ENCODE data around the gene INAFM1.

Gene INAFM1

GRCh38 chr19:47312366-47313006 lies 37.8 kb downstream of the INAFM1 start:
- DNase-seq = no peak

DNA sequence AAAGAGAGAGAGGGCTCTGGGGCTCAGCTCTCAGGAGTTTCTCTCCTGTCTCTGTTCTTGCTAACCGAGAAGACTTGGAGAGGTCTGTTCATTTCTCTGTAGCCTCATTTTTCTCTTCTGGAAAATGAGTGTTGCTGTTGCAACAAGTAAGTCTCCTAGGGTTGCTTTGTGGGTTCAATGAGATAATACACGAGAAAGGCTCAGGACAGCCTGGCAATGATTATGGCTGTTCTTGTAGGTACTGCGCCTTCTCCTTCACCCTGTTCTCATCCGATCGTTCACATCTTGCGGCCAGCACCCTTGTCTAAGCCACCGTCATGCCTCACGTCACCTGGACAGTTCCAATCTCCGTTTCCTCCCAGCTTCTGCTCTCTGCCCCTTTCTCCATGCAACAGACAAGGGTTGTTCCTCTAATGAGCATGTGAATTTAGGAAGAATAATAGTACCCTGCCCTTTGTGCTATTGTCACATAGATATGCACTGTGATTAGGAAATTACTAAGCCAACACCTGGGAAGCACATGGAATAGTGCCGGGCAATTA lies 39.1 kb downstream of the INAFM1 start:
- DNase-seq = no peak

DNA sequence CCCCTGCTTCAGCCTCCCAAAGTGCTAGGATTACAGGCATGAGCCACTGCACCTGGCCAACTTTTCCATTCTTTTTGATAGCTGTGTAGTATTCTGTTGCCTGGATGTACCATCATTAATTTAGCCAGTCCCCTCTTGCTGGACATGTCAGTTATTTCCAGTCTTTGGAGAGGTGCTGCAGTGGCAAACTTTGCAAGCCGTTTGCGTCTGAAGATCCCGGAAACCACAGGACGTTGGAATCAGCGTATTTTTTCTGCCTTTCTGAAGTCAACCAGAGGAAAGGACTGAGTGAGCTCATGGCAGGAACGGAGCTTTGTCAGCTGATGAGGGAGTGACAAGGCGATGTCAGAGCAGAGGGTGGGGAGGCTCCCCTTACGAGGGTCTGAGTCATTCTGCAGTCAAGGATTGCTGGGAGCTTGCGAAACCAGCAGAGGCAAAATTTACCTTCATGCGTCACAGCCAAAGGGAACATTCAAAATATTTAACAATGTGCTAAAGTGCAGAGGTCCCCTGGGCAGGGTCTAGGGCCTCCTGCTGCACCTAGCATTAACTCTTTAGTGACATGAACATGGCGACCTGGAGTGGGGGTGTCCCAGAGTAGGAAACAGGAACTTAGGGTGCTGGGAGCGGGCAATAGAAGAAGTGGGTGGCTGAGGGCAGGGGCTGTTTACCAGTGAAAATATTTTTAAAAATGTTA lies 40.6 kb downstream of the INAFM1 start:
- DNase-seq = peak; percentile 70

DNA sequence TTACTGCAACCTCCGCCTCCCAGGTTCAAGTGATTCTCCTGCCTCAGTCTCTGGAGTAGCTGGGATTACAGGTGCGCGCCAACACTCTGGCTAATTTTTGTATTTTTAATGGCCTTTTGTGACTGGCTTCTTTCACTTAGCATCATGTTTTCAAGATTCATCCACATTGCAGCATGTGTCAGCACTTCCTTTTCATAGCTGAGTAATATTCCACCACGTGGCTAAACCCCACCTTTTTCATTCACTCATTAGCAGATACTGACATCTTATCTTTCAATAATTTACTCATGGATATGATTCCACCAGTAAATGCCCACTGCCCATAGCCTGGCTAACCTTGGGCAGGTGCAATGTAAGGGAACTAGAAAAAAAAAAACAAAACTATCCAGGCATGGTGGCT lies 41.8 kb downstream of the INAFM1 start:
- DNase-seq = no peak

DNA sequence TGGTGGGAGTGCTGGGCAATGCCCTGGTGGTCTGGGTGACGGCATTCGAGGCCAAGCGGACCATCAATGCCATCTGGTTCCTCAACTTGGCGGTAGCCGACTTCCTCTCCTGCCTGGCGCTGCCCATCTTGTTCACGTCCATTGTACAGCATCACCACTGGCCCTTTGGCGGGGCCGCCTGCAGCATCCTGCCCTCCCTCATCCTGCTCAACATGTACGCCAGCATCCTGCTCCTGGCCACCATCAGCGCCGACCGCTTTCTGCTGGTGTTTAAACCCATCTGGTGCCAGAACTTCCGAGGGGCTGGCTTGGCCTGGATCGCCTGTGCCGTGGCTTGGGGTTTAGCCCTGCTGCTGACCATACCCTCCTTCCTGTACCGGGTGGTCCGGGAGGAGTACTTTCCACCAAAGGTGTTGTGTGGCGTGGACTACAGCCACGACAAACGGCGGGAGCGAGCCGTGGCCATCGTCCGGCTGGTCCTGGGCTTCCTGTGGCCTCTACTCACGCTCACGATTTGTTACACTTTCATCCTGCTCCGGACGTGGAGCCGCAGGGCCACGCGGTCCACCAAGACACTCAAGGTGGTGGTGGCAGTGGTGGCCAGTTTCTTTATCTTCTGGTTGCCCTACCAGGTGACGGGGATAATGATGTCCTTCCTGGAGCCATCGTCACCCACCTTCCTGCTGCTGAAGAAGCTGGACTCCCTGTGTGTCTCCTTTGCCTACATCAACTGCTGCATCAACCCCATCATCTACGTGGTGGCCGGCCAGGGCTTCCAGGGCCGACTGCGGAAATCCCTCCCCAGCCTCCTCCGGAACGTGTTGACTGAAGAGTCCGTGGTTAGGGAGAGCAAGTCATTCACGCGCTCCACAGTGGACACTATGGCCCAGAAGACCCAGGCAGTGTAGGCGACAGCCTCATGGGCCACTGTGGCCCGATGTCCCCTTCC lies 45.5 kb downstream of the INAFM1 start:
- no peak for DNase-seq

DNA sequence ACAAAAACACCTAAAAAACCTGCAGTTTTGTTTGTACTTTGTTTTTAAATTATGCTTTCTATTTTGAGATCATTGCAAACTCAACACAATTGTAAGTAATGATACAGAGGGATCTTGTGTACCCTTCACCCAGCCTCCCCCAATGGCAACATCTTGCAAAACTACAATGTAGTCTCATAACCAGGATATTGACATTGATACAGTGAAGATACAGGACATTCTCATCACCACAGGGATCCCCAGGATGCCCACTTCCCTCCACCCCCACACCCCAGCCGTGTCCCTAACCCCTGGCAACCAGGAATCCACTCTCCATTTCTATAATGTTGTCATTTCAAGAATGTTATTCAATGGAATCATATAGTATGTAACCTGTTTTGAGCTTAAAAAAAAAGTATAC lies 46.9 kb downstream of the INAFM1 start:
- DNase-seq = no peak

DNA sequence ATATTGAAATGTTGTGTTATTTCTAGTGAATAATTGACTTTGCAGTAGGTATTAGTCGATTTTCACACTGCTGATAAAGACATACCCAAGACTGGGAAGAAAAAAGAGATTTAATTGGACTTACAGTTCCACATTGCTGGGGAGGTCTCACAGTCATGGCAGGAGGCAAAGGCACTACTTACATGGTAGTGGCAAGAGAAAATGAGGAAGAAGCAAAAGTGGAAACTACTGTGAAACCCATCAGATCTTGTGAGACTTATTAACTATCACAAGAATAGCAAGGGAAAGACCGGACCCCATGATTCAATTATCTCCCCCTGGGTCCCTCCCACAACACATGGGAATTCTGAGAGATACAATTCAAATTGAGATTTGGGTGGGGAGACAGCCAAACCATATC lies 47.4 kb downstream of the INAFM1 start:
- no peak for DNase-seq

DNA sequence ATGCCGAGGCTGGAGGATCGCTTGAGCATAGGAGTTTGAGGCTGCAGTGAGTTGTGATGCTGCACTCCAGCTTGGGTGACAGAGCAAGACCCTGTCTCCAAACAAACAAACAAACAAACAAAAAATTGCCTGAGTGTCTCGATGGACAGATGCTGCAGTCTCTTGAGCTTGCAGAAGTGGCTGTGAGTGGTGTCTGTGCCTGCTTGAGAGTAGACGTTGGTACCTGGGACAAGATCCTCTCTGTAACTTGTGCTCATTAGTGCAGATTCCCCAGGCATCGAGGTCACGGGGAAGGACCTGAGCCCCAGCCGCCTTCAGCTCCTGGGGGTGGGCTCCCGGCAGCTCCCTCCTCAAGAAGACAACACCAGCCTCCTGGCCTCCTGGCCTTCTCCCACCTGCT lies 48.7 kb downstream of the INAFM1 start:
- DNase-seq = no peak

DNA sequence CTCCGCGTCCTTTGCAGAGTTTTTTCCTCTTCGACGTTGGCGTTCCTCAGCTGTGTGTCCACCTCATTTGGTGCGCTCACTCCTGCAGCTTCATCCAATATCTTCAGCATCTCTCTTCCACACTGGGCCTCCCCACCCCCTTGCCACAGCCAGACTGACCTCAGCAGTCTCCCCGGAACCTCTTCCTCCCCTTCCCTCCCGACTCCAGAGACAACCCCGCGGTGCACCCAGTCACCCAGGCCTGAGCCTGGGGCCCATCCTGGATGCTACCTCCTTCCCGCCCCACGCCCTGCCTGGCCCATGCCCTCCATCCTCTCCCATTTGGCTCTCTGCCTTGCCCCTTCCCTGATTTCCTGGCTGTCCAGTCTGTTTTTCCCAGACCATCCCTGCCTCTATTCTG lies 49.2 kb downstream of the INAFM1 start:
- no peak for DNase-seq

DNA sequence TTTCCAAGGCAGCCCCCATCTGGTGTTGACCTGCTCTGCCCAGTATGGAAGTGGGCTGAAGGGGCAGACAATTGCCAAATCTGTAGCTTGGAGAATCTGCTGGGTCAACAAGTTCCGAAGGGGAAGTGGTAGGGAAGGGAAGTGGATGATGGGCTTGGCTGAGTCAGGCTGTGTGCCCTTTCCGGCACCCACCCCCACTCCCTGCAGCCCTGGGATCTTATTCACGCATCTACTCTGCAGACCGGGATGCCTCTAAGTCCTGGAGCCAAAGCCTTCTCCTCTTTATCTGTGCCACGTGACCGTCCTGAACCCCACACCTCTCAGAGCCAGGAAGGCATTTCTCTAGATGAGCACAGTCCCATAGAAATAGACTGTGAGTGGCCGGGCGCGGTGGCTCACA lies 49.8 kb downstream of the INAFM1 start:
- DNase-seq = no peak
